OCI-LY3 (cell line): Measurements from ENCODE around the gene CD320.

Source experiments
- CTCF ChIP-seq: fragments of 200-600, 300-600 bp; sonication (generic); IDR thresholded peaks from 2 replicates; pipeline ENCODE4 v1.5.1; 2014; ENCODE audit warnings: antibody characterized with exemption, low read length, low read depth
- EZH2phosphoT487 ChIP-seq: fragments of 200-600 bp; shearing (Covaris generic); IDR thresholded peaks from 2 replicates; pipeline ENCODE4 v1.6.1; 2018; ENCODE audit warnings: antibody characterized with exemption, mixed run types, low read depth

GRCh38 chr19:8302357-8302691 lies 5.8 kb downstream of the CD320 start:
- TF ChIP-seq CTCF, result no peak
- no peak for TF ChIP-seq EZH2phosphoT487
